Measurements from ENCODE around the gene TMEM202.
"Not testable (repeated sequence)": the region's sequence is repeated elsewhere in the genome, so short reads cannot be mapped to it uniquely, and the experiment has no call there.

TMEM202 gene

GRCh38 chr15:72415304-72415703, 17.2 kb downstream of the TMEM202 start:
- no peak for FAIRE-seq
- TF ChIP-seq TAF1 (IDR thresholded peaks at IDR 0.05; ENCODE audit: low read depth, low read length) (no peak), POU2F2 (IDR thresholded peaks at IDR 0.05; ENCODE audit: low read depth, low read length) (no peak), POLR2AphosphoS5 (IDR thresholded peaks at IDR 0.05; ENCODE audit: low read depth, low read length) (no peak), POLR2A (IDR thresholded peaks at IDR 0.05; ENCODE audit: low read depth, low read length) (no peak), PAX5 (IDR thresholded peaks at IDR 0.05; ENCODE audit: insufficient read depth, low read length, severe bottlenecking) (no peak), SPI1 (IDR thresholded peaks at IDR 0.05; ENCODE audit: low read depth, low read length) (no peak)
- no peak for DNase-seq (ENCODE audit: insufficient read length, low spot score)

DNA sequence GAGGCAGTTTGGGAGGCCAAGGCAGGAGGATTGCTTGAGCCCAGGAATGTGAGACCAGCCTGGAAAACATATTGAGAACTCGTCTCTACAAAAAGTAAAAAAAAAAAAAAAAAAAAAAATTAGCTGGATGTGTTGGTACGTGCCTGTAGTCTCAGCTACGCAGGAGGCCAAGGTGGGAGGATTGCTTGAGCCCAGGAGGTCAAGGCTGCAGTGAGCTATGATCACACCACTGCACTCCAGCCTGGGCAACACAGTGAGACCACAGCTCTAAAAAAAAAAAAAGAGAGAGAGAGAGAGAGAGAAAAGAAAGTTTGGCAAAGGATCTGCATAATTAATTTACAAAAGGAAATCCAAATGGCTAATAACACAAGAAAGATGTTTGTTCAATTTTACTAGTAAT, 21.7 kb downstream of the TMEM202 start:
- FAIRE-seq; DNase-seq (ENCODE audit: insufficient read length, low spot score): not testable (repeated sequence)

GRCh38 chr15:72420576-72420975, 22.5 kb downstream of the TMEM202 start:
- FAIRE-seq (no peak), DNase-seq (ENCODE audit: insufficient read length, low spot score) (no peak)
- TF ChIP-seq TAF1 (IDR thresholded peaks at IDR 0.05; ENCODE audit: low read depth, low read length) (no peak), PAX5 (IDR thresholded peaks at IDR 0.05; ENCODE audit: insufficient read depth, low read length, severe bottlenecking) (no peak), SPI1 (IDR thresholded peaks at IDR 0.05; ENCODE audit: low read depth, low read length) (peak; percentile 42; the same call in 1 of the 2 replicates), POLR2AphosphoS5 (IDR thresholded peaks at IDR 0.05; ENCODE audit: low read depth, low read length) (no peak)

- no peak for TF ChIP-seq TAF1 (IDR thresholded peaks at IDR 0.05; ENCODE audit: low read depth, low read length)
- no peak for TF ChIP-seq SPI1 (IDR thresholded peaks at IDR 0.05; ENCODE audit: low read depth, low read length)
- TF ChIP-seq POU2F2 (IDR thresholded peaks at IDR 0.05; ENCODE audit: low read depth, low read length), result no peak
- no peak for TF ChIP-seq PAX5 (IDR thresholded peaks at IDR 0.05; ENCODE audit: insufficient read depth, low read length, severe bottlenecking)
- TF ChIP-seq POLR2A (IDR thresholded peaks at IDR 0.05; ENCODE audit: low read depth, low read length), result no peak
- TF ChIP-seq POLR2AphosphoS5 (IDR thresholded peaks at IDR 0.05; ENCODE audit: low read depth, low read length), result no peak
- DNase-seq (ENCODE audit: insufficient read length, low spot score) (no peak), FAIRE-seq (no peak)
Measured at GRCh38 chr15:72421484-72421883, 23.4 kb downstream of the TMEM202 start.

DNA sequence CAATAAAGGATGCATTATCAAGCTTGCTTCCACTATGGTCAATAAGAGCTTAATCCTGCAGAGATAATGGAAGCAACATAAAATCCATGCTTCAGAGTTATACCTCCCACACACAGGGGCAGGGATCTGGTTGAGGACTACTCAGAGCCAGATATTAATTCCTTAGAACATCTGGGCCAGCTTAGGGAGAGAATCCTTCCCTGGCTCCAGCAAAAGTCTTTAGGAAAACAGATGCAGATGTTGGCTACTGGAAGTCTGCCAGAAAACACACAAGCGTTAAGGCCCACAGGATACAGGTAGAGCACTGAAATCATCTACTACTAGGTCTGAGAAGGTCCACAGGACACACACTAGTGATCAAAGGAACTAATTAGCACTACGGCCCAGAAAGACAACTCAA, 25.2 kb downstream of the TMEM202 start:
- TF ChIP-seq TAF1 (IDR thresholded peaks at IDR 0.05; ENCODE audit: low read depth, low read length) (no peak), SPI1 (IDR thresholded peaks at IDR 0.05; ENCODE audit: low read depth, low read length) (no peak), POU2F2 (IDR thresholded peaks at IDR 0.05; ENCODE audit: low read depth, low read length) (no peak), POLR2AphosphoS5 (IDR thresholded peaks at IDR 0.05; ENCODE audit: low read depth, low read length) (no peak), POLR2A (IDR thresholded peaks at IDR 0.05; ENCODE audit: low read depth, low read length) (no peak), PAX5 (IDR thresholded peaks at IDR 0.05; ENCODE audit: insufficient read depth, low read length, severe bottlenecking) (no peak)
- FAIRE-seq (no peak), DNase-seq (ENCODE audit: insufficient read length, low spot score) (no peak)

DNA sequence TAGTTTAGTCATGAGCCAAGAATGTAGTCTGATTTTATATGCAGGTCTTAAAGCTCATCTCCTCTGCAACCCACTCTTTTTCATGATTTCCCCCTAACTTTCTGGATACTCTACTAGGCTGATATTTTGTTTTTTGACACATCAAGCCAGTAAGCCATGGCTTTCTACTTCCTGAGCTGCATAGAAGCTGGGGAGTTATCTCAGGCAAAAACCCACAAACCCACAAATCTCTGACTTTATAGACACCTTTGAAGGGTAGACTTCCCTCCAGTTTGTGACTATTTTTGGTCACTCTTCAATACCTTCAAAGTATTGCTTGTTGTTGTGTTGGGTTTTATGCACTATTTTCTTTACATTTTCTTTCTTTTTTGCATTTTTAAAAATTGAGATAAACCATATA, 28.6 kb downstream of the TMEM202 start:
- FAIRE-seq (no peak), DNase-seq (ENCODE audit: insufficient read length, low spot score) (no peak)
- TF ChIP-seq POLR2A (IDR thresholded peaks at IDR 0.05; ENCODE audit: low read depth, low read length) (no peak), TAF1 (IDR thresholded peaks at IDR 0.05; ENCODE audit: low read depth, low read length) (no peak), POLR2AphosphoS5 (IDR thresholded peaks at IDR 0.05; ENCODE audit: low read depth, low read length) (no peak), POU2F2 (IDR thresholded peaks at IDR 0.05; ENCODE audit: low read depth, low read length) (no peak), PAX5 (IDR thresholded peaks at IDR 0.05; ENCODE audit: insufficient read depth, low read length, severe bottlenecking) (no peak)

GRCh38 chr15:72437650-72438316, 39.7 kb downstream of the TMEM202 start:
- FAIRE-seq (no peak), DNase-seq (ENCODE audit: insufficient read length, low spot score) (no peak)
- TF ChIP-seq SPI1 (IDR thresholded peaks at IDR 0.05; ENCODE audit: low read depth, low read length) (no peak), TAF1 (IDR thresholded peaks at IDR 0.05; ENCODE audit: low read depth, low read length) (no peak), POLR2A (IDR thresholded peaks at IDR 0.05; ENCODE audit: low read depth, low read length) (no peak), PAX5 (IDR thresholded peaks at IDR 0.05; ENCODE audit: insufficient read depth, low read length, severe bottlenecking) (no peak), POLR2AphosphoS5 (IDR thresholded peaks at IDR 0.05; ENCODE audit: low read depth, low read length) (no peak), POU2F2 (IDR thresholded peaks at IDR 0.05; ENCODE audit: low read depth, low read length) (no peak)

DNA sequence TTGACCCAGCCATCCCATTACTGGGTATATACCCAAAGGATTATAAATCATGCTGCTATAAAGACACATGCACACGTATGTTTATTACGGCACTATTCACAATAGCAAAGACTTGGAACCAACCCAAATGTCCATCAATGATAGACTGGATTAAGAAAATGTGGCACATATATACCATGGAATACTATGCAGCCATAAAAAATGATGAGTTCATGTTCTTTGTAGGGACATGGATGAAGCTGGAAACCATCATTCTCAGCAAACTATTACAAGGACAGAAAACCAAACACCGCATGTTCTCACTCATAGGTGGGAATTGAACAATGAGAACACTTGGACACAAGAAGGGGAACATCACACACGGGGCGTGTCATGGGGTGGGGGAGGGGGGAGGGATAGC, 44.7 kb downstream of the TMEM202 start:
- FAIRE-seq, result not testable (repeated sequence)

GRCh38 chr15:72445426-72445825, 47.3 kb downstream of the TMEM202 start:
- DNase-seq (ENCODE audit: insufficient read length, low spot score) (no peak), FAIRE-seq (no peak)
- TF ChIP-seq POU2F2 (IDR thresholded peaks at IDR 0.05; ENCODE audit: low read depth, low read length) (no peak), SPI1 (IDR thresholded peaks at IDR 0.05; ENCODE audit: low read depth, low read length) (no peak), POLR2A (IDR thresholded peaks at IDR 0.05; ENCODE audit: low read depth, low read length) (no peak), PAX5 (IDR thresholded peaks at IDR 0.05; ENCODE audit: insufficient read depth, low read length, severe bottlenecking) (no peak), TAF1 (IDR thresholded peaks at IDR 0.05; ENCODE audit: low read depth, low read length) (no peak), POLR2AphosphoS5 (IDR thresholded peaks at IDR 0.05; ENCODE audit: low read depth, low read length) (no peak)

More for the DNA sequence above, 44.7 kb downstream of the TMEM202 start:
- not testable (repeated sequence) for DNase-seq (ENCODE audit: insufficient read length, low spot score)

- no peak for TF ChIP-seq SPI1 (IDR thresholded peaks at IDR 0.05; ENCODE audit: low read depth, low read length)
- TF ChIP-seq TAF1 (IDR thresholded peaks at IDR 0.05; ENCODE audit: low read depth, low read length), result no peak
- TF ChIP-seq POLR2AphosphoS5 (IDR thresholded peaks at IDR 0.05; ENCODE audit: low read depth, low read length), result no peak
- no peak for TF ChIP-seq POLR2A (IDR thresholded peaks at IDR 0.05; ENCODE audit: low read depth, low read length)
- FAIRE-seq (no peak), DNase-seq (ENCODE audit: insufficient read length, low spot score) (no peak)
Measured at GRCh38 chr15:72450805-72451204, 52.7 kb downstream of the TMEM202 start.

Measured in GM12891 (cell line).